ENCODE measurements around the gene MRPS33.
"Not testable (repeated sequence)": the region's sequence is repeated elsewhere in the genome, so short reads cannot be mapped to it uniquely, and the experiment has no call there.

DNA sequence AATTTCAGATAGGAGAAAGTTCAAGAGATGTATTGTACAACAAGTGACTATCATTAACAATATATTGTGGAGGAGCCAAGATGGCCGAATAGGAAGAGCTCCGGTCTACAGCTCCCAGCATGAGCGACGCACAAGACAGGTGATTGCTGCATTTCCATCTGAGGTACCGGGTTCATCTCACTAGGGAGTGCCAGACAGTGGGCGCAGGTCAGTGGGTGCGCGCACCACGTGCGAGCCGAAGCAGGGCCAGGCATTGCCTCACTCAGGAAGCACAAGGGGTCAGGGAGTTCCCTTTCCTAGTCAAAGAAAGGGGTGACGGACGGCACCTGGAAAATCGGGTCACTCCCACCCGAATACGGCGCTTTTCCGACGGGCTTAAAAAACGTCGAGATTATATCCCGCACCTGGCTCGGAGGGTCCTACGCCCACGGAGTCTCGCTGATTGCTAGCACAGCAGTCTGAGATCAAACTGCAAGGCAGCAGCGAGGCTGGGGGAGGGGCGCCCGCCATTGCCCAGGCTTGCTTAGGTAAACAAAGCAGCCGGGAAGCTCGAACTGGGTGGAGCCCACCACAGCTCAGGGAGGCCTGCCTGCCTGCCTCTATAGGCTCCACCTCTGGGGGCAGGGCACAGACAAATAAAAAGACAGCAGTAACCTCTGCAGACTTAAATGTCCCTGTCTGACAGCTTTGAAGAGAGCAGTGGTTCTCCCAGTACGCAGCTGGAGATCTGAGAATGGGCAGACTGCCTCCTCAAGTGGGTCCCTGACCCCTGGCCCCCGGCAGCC, 18.0 kb upstream of the MRPS33 start:
- TF ChIP-seq, protein P1, sequence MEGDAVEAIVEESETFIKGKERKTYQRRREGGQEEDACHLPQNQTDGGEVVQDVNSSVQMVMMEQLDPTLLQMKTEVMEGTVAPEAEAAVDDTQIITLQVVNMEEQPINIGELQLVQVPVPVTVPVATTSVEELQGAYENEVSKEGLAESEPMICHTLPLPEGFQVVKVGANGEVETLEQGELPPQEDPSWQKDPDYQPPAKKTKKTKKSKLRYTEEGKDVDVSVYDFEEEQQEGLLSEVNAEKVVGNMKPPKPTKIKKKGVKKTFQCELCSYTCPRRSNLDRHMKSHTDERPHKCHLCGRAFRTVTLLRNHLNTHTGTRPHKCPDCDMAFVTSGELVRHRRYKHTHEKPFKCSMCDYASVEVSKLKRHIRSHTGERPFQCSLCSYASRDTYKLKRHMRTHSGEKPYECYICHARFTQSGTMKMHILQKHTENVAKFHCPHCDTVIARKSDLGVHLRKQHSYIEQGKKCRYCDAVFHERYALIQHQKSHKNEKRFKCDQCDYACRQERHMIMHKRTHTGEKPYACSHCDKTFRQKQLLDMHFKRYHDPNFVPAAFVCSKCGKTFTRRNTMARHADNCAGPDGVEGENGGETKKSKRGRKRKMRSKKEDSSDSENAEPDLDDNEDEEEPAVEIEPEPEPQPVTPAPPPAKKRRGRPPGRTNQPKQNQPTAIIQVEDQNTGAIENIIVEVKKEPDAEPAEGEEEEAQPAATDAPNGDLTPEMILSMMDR (IDR thresholded peaks at IDR 0.05) = not testable (repeated sequence)
- TF ChIP-seq POLR2A (IDR thresholded peaks at IDR 0.05) = not testable (repeated sequence)
